ENCODE data around the gene SLC22A7.

SLC22A7 gene

DNA sequence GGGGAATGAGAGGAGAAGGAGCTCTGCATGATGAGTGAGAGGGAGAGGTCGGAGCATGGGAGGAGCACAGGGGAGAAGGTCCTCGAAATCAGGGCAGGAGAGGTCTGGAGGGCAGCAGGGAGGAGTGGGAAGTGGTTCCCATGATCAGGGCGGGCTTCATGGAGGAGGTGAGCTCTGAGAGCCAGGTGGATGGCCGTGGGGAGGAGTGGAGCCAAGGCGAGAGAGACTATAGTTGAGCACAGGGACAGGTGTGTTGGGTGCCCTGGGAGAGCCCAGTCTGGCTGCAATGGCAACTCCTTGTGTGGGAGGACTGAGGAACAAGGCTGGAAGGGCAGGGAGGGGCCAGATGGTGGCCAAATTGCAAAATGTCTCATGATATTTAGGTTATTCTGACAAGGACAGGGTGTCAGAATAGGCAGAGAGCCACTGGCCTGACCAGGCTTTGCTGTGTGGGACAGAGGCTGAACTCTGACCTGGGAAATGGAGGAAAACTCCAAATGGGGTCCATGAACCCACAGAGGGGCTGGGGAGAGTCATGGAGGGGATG, 33.4 kb upstream of the SLC22A7 start:
- in situ Hi-C loops (cut with MboI; ENCODE audit: low sequenced_read_pairs), result no loop called here

DNA sequence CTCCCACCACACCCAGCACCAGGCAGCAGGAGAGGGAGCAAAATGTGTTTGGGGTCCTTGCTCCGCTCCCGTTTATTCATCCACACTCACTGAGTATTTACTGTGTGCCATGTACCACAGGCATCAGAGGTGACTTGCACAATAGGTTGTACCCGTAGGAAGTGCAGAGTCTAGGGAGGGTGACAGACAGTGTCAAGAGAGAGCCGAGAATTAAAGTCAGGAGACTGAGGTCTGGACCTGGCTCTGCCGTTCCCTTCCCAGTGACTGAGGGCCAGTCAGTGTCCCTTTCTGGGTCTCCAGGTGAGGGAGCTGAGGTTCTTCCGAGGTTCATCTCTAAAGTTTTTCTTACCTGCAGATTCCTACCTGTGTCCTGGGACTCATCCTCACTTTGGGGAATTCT, 32.5 kb upstream of the SLC22A7 start:
- in situ Hi-C loops (cut with MboI; ENCODE audit: low sequenced_read_pairs), result no loop called here

DNA sequence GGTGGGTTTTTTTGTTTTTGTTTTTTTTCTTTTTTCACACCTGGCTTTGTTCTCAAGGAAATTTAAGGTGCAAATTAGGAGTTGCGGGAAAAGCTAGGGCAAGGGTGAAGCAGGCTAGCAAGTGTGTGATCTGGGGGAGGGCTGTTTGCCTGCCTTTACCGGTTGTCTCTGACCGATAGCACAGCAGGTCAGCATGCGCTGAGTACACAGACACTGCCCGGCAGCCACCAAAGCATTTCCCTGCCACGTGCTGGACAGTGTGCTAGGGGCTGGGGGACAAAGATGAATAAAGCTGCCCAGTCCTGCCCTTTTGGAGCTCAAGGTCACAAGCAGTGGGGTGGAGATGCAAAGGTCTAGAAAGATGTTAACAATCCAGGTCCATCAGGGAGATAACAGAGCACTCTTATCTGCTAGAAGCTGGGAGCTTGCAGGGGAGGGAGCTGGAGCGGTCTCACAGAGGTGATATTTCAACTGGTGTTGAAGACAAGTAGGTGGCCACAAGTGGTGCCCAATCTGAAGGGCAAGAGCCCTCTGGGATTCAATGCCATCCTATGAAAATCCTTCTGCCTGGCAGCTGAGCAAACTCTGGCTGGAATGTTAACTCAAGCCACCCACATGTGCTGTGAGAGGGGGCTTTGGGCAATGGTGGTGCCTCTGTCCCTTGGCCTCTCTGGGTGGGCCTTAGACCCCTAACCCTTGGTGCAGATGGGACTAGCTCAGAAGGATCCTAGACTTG, 30.3 kb upstream of the SLC22A7 start:
- in situ Hi-C loops (cut with MboI; ENCODE audit: low sequenced_read_pairs), result no loop called here

DNA sequence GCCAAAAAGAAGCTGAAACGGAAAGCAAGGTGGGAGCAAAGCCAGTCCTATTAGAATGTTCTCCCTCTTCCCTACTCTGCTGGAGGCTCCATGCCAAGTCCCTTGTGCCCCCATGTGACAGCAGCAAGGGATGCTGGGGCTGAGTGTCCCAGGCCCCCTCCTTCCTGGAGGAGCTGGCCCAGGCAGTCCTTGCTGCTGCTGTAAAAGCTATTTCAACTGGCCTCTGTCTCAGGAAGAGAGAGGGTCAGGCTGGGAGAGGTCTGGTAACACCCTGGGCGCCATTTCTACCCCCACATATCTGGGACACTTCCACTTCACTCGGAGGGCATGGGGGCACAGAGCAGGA, 29.7 kb upstream of the SLC22A7 start:
- in situ Hi-C loops (cut with MboI; ENCODE audit: low sequenced_read_pairs), result no loop called here

DNA sequence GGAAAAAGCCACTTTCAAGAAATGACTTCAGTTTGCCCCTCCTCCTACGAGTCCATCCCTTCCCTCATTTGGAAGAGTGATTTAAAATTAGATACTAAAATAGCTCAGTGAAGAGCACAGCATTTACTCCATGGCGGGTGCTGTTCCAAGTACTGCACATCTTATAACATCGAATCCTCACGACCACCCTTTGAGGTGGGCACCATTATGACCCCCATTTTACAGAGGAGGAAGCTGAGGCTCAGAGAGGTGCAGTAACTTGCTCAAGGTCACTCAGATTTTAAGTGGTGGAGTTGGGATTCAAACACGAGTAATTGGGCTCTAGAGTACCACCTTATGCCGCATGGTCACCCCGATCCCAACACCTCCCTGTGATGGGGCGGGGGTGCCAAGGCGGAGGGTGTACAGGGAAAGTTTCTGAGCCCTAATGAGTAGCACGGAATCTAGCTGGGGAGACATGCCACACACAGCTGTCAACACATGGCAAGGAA, 29.2 kb upstream of the SLC22A7 start:
- in situ Hi-C loops (cut with MboI; ENCODE audit: low sequenced_read_pairs), result no loop called here

DNA sequence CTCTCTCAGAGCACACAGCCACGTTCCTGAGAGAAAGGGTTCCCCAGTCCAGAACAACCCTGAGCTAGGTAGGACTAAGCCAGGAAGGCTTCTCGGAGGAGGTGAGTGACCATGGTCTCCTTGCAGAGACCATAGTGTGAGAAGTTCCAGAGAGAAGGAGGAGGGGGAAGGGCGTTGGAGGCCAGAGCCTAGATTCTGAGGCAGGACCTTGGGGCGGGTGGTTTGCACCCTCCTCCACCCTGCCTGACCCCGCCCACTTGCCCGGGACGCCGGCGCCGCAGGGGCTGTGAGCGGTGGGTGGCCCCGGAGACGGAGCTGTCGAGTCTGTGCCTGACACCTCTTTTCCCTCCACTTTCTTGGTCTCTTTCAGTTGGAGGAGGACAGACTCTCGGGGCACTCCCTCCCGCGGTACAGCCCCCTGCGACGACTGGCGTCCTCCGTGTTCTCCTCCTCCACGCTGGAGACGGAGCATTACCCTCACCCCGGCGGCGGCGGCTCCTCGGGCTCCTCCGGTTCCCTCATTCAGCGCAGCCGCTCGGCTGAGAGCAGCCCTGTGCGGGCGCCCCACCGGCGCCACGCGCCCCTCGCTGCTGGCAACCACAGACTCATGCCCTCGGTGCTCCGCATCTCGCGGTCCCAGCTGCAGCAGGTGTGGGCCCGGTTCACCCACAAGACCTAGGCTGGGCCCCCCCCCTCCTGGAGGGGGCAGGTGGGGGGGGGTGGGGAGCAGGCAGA, 28.6 kb upstream of the SLC22A7 start:
- in situ Hi-C loops (cut with MboI; ENCODE audit: low sequenced_read_pairs), result no loop called here

DNA sequence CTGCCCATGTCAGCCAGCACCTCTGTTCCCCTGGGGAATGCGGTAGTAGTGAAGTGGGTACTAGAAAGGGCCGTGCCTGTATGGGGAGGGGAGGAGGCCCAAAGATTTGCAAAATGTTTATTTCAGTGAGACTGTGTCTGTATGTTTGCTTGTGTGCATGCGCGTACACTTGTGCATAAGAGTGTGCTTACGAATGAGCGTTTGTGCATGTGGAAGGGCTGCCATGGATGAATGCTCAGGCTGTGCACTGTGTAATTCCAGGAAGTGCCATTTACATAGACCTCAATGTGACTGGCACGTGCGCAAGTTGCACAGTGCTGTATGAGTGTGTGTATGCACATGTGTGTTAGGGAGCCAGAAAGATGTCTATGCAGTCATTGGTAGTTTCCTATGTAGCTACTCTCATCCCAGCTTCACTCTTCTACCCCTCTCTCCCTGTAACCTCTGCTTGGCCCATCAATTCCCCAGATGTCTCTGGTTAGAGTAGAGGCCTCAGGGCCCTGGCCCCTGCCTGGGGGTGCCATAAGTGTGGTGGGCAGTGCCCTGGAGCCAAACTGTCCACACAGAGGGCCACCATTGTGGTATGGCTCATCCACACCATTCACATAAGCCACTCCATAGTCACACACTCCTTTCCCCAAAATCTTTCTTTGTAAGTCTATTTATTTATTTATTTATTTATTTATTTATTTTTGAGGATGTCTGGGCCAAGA, 26.8 kb upstream of the SLC22A7 start:
- in situ Hi-C loops (cut with MboI; ENCODE audit: low sequenced_read_pairs), result no loop called here

DNA sequence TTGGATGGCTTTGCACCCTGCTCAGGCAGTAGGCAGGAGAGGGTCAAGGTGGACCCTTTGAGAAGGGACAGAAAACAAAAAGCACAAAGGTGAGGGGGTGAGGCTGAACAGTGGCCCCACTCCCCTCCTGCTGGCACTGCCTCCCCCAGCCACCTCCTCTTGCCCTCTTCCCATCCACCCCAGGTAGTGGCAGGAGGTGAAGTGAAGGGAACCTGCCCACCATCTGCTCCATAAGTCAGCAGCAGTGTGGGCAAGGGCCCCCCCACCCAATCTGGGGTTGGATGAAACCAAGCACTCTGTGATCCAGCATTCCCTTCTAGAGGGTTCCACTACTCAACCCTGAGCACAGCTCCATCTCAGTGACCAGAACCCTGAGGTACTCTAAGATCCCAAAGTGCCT, 26.1 kb upstream of the SLC22A7 start:
- in situ Hi-C loops (cut with MboI; ENCODE audit: low sequenced_read_pairs), result no loop called here

DNA sequence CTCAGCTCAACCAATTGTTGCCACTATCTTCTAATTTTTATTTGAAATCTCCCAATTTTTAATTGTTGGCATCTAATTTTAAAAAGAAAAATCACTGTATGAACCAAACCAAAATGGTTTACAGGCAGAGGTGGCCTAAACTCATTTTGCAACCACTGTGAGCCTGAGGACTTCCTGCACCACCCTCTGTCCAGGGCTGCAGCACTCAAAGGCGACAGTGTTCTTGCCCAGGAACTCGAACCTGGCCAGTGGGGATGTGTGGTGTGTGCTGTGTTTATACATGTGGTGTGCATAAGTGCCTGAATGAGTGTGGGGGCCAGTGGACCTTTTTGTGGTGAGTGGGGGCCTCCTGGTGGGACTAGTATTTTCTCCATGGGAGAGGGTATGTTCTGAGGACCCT, 24.4 kb upstream of the SLC22A7 start:
- in situ Hi-C loops (cut with MboI; ENCODE audit: low sequenced_read_pairs), result no loop called here

DNA sequence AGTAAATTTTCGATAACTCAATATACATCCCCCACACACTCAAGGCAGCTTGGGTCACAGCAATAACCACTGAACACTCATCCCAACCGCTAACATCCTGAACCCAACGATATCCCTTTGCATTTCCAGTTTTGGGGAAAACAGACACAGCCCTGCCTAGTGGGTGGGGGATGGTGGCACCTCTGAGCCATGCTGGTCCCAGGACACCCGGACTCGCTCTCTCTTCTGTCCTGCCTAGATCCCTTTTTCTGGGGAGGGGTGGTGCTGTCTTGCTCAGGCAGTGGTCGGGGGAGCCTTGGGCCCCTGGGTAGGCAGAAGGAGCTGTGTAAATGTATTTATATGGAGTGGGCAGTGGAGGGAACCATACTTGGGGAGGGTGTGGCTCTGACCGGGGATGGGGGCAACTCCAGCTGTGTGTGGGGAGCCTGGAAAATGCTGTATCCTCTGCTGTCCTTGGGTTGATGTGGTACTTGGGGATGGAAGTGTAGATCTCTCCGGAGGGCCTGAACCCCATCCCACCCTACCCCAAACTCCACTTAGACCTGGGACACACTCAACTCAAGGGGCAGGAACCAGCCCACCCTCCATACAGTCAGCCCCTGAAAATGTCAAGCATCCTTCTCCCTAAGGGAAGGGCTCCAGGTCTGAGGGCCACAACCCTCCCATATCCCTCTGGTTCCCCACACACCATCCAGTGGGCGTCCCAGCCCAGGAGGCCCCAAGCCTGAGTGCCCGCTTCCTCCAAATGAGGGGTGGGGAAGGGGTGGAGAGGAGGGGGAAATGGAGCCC, 23.7 kb upstream of the SLC22A7 start:
- in situ Hi-C loops (cut with MboI; ENCODE audit: low sequenced_read_pairs), result no loop called here

DNA sequence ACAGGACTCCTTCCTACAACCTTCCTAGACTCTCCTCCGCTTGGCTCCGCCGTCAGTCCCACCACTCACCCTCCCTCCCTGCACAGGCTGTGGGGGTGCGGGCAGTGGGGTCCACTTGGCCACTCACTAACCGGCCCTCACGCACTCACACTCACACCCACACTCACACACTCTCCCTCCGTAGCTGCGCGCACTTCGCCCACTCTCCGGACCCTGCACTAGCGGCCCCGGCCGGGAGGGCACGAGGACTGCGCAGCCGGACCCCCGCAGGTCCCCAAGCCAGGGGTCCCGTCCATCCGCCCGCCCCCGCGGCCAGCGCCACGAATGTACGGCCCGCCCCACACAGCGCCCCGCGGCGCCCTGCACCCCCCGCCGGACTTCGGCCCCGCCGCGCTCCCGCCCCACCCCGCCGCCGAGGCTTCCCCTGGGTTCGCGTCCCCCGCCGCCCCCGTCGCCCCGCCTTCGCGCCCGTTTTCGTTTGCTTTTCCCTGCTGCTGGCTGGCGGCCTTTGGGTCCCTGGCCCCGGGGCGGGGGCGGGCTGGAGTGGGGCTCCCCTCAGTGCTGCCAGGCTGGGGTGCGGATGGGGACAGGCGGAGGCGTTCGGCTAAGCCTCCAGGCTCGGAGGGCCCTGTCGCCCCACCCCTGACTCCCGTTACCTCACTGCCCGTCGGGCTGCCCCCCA, 23.0 kb upstream of the SLC22A7 start:
- in situ Hi-C loops (cut with MboI; ENCODE audit: low sequenced_read_pairs), result no loop called here

DNA sequence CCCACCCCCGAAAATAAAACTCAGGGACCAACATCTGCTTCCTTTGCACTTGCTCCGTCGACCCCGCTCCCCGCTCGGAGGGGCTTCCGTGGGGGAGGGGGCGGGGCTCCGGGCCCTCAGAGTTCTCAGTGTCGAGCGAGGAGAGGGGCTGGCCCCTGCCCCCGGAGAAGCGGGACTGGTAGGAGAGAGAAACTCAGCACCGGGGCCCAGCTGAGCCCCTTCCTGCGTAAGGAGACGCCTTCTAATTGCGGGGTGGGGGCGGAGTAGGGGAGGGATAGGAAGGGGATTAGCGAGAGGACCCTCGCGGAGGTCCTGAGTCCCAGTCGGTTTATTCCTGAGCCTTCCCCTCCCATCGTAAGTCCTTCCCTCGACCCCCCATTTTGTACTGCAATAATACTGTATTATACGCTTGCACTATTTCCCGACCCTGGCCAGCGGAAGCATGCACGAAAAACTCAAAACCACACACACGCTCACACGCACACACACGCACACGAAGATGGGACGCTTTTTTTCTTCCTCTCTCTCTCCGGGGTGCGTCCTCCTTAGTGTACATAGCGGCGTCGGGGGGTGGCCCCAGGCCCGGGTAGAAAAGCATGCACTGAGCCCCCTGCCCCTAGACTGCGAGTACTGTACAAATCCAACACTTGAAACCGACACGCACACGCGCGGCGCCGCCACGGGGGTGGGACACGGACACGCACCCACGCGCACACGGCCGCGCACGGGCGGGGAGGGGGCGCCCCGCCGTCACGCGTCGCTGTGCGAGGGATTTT, 22.1 kb upstream of the SLC22A7 start:
- in situ Hi-C loops (cut with MboI; ENCODE audit: low sequenced_read_pairs), result no loop called here

DNA sequence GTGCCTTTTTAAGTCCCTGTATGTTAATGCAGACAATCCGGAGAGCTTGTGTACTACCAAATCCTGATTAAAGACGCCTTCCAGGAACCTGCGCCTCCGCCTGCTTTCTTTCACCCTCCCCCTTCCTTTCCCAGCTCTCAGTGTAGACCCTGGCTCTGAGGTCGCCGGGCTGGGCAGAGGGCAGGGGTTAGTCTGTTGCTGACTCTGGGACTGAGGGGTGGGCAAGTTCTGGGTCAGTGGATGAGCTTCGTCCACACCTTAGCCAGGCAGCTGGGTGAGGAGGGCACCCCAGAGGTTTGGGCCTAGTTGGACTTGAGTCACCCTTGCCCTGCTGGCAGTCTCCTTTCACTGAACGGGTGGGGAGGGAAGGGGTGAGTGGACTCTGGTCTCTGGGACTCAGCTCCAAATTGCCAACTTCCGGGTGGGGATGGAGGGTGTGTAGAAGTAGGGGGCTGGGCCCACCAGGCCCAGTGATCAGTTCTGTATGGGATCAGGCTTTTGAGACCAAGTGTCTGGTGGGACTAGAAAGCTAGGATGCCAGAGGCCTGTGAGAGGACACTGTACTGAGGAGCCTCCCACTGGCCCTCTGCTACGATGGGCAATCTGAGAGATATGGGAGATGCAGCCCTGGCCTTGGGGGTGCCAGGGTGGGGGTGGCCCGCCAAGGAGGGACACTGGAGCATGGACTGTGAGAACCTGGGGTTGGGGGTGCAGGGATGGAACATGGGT, 21.3 kb upstream of the SLC22A7 start:
- in situ Hi-C loops (cut with MboI; ENCODE audit: low sequenced_read_pairs), result no loop called here

DNA sequence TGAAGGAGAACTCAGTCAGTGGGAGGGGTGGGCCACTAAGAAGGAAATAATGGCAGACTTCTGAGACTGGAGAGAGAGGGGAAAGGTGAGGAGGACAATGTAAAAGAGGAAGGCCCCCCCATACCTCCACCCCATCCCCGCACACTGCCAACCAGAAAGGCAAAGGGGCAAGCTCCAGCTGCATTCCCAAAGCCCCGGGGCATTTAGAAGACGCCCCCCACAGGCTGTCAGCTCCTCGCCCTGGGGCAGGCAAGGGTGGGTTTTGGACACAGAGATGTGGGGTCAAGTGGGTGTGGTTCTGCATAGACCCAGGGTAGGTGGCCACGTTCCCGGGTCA, 20.8 kb upstream of the SLC22A7 start:
- in situ Hi-C loops (cut with MboI; ENCODE audit: low sequenced_read_pairs), result no loop called here

DNA sequence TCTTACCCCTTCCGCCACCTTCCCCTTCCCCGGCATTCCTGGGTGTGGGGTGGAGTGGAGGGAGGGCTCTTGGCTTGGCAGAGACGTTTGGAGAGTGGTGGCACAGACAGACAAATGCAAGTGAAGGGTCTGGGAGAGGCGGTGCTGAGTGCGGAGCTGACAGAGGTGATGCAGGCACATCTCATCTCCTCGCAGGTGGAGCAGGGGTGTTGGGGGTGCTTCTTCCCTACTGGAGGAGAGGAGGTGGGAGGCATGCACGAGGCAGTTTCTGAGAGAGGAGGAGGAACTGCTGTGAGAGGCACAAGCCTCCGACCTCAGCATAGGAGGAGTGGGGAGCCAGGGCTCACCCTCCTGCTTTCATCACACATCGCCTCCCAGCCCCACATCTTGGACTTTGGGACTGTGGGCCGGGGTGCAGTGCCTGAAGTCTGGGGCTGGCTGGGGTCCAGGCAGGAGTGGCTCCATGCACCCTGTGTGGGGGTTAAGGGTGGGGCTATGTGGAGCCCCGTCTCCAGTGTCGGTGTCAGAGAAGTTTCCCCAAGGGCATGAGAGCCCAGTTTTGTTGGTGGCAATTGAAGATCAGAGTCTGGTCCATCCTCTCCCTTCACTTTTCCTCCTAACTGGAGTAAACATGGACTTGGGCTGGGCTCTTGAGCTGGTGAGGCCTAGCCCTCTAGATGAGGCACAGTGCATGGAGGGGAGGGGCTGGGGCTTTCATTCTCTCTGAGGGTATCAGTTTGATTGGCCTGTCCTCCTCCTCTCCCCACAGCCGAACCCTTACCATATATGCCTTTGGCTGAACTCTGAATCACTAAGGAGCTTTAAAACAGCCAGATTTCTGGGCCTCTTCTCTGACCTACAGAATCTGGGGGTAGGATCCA, 20.2 kb upstream of the SLC22A7 start:
- in situ Hi-C loops (cut with MboI; ENCODE audit: low sequenced_read_pairs), result no loop called here

DNA sequence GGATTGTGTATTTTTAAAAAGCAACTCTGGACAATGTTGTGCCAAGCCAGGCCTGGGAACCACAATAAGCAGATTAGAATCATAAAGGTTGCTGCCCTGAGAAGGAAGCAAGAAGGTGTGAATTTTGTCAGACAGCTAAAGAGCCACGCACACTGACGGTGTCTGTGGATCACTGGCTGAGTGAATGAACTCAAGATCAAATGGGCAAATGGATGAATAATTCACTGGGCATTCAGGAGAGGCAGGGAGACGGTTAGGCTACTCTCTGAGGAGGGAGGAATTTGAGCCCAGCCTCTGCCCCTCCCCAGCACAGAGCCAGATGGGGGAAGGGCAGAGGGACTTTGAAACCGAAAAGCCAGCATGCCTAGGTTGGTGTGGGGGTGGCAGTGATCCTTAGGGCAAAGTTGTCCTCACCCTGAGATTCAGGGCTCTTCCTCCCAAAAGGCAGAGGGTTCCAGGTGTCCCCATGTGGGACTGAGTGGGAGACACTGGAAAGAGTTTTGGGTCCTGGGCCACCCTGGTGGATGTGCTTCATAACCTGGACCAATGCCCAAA, 19.5 kb upstream of the SLC22A7 start:
- in situ Hi-C loops (cut with MboI; ENCODE audit: low sequenced_read_pairs), result no loop called here

DNA sequence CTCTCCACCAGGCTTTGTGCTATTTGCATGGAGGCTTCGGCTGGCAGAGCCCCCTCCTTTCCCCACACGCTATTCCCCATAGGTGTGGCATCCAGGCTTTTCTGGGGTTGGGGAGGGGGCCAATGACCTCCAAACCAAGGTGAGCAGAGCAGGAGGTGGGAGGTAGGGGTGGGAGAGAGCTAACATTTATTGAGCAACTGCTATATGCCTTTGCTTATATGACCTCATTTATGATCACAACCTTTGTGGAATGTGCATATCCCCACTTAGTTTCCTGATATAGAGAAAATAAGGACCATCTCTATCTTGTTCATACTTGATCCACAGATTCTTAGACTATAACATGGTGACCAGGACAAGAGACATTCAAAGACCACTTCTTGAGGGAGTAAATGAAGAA, 17.8 kb upstream of the SLC22A7 start:
- in situ Hi-C loops (cut with MboI; ENCODE audit: low sequenced_read_pairs), result no loop called here

DNA sequence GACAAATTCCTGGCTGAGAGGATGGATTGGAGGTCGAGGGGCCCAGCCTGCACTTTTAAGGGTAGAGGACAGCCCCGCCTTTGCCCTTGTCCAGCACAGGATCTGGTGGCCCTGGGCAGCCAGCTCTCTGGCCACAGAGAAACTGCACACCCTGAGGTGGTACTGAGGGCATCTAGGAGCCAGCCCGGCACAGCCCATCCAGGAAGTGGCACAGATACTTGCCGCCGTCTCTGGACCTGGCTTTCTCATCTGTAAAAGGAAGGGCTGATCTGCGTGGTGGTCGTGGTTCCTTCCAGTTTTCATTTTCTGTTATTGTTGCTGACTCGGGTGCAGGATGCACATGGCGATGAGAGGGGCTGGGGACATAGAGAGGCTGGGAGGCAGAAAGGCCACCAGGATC, 16.0 kb upstream of the SLC22A7 start:
- in situ Hi-C loops (cut with MboI; ENCODE audit: low sequenced_read_pairs), result no loop called here

Data from hTERT RPE-1 (cell line).